ENCODE data around the gene ST14.

Gene ST14

DNA sequence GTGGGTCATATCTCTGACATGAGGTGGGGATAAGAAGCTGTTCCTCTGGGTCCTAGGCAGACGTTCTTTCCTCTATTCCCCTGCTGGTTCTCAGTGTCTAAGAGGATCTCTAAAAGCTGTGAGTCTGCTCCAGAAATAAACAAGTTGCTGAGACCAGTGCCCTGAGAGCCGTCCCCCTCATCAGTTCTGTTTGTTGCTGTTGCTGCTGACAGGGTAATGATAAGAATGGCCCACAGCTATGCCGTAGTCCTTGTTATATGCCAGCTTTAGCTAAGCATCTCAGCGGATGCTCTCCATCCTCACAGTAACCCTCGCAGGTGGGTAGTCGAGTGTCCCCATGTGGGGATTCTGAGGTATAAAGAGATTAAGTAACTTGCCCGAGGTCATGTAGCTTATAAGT lies 23.5 kb upstream of the ST14 start:
- DNase-seq (ENCODE audit: low read depth), result no peak

DNA sequence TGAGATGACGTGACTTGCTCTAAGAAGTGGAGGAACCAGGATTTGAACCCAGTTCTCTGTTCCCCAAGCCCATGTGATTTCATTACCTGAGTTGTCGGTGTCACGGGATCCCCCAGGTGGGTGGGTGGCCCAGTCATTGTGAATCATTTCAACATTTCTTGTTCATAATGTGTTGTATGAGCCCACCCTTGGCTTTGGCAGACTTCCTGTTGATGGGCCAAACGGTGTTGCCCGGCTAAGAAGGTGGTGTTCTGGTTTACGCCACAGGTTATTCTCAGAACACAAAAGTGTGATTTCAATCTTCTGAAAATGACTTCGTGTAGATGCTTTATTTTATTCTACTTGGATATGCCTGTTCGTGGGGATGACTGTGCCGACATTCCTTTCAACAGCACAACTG lies 21.6 kb upstream of the ST14 start:
- no peak for DNase-seq (ENCODE audit: low read depth)

DNA sequence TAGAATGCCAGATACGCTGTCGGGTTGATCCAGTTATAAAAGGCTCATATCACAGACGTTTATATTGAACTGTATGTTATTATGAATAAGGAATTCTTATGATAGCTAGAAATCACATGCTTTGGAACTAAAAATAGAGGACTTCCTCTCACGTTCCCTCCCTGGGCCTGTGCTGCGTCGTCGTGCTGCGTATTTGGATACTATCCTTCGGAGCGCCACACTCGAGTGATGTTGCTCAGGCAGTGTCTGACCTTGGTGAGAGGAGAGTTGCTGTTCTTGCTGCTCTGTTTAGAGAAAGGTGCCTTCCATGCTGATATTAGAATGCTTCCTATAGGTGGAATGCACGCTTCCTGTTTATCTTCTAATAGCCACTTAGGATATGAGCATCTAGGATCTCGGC lies 20.2 kb upstream of the ST14 start:
- no peak for DNase-seq (ENCODE audit: low read depth)

DNA sequence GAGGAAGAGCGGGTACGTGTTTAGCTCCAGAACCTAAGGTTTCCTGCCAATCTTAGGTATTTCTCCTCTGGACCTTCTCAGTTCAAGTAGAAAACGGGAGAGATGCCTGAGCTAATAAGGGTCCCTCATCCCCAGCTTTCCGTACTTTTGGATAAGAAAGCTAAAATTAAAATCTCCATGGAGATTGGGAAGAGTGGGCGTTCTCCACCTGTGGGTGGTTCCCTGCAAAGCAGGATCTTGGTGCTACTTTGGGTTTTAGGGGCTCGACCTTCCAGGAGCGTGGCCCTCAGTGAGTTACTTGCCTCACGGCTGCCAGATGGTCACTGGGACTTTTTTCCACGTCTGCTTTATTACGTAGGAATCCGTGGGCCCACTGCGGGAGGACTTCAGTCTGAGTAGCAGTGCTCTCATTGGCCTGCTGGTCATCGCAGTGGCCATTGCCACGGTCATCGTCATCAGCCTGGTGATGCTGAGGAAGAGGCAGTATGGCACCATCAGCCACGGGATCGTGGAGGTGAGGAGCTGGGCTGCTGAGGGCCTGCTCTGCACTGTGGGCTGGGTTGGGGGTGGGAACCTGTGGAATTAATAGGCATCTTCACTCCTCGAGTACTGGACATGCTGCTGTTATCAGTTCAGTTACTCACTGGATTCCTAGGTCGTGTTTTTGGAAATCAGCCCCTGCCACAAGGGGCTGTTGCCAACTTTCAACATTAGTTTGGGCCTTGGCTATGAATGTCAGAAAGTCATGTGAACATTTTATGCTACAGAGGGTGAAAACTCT lies 17.8 kb upstream of the ST14 start:
- DNase-seq (ENCODE audit: low read depth), result no peak

DNA sequence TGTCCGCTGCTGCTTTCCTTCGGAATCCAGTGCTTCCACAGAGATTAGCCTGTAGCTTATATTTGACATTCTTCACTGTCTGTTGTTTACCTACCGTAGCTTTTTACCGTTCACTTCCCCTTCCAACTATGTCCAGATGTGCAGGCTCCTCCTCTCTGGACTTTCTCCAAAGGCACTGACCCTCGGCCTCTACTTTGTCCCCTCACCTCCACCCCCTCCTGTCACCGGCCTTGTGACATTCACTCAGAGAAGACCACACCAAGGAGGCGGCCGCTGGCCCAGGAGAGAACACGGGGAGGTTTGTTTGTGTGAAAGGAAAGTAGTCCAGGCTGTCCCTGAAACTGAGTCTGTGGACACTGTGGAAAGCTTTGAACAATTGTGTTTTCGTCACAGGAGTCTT lies 15.4 kb upstream of the ST14 start:
- DNase-seq (ENCODE audit: low read depth), result no peak

DNA sequence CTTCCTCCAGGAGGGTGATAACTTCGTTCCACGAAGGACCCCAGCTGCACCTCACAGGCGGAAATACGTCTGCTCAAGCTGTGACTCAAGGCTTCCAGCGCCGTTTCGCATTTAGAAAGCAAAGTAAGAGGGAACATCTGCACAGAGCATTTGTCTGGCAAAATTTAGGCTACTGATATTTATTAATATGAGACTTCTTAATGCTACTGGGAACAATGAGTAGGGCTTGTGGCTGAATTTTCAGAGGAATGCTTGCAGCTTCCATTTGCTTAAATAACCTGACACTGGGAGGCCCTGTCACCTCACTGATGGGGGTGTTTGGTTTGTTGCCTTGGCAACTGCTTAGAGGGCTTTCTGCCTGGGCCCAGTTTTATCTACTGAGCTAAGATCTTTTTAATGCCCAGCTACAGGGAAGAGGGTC lies 14.7 kb upstream of the ST14 start:
- no peak for DNase-seq (ENCODE audit: low read depth)

DNA sequence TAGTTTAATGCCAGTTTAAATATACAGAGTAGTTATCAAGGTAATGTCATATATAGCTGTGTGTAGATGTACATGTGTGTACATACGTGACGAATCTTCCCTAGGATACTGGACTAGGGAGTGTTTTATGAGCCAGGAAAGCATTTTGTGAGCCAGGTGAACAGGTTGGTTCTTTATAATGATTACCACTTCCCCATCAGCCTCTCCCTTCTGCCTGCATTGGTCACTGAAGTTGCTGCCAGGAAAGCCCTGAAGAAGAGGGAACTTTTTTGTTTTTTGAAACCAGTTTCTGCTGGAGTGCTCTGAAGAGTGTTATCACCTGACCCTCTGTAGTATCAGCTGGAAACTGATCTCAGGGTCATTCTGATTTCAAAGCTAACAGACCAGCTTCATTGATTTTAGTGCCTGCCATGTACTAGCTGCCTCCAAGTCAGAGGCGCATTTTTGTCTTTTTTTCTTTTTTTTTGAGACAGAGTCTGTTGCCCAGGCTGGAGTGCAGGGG lies 14.2 kb upstream of the ST14 start:
- no peak for DNase-seq (ENCODE audit: low read depth)

DNA sequence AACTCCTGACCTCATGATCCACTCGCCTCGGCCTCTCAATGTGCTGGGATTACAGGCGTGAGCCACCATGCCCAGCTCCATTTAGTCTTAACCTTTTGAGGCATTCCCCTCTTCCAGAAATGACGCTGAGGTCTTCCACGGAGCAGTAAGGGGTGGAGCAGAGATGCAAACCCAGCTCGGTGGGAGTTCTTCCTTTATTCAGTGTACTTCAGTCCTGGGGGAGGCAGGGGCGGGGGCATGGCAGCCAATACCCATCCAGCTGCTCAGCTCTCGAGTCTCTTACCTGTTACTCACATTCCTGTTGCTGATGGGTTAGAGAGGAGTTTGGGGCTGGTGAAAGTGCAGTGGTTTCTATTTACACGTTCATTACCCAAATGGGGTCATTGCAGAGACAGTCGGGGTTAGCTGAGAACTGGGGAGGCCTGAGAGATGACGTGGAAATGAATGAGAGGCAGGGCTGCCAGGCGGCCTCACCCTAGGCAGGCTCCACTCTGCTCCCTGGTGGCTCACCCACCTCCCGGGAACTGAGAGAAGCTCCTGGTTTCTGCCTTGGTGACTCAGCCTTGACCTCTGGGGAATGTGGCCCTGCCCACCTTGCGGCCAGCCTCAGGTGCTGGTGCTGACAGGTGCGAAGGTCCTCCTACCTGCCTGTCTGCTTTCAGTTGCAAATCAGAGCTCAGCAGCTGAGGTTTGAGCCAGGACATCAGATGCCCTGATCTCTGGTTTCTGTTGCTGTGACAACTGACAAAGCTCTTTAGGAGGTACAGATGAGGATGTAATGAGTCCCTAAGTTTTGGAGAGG lies 13.4 kb upstream of the ST14 start:
- DNase-seq (ENCODE audit: low read depth), result no peak

DNA sequence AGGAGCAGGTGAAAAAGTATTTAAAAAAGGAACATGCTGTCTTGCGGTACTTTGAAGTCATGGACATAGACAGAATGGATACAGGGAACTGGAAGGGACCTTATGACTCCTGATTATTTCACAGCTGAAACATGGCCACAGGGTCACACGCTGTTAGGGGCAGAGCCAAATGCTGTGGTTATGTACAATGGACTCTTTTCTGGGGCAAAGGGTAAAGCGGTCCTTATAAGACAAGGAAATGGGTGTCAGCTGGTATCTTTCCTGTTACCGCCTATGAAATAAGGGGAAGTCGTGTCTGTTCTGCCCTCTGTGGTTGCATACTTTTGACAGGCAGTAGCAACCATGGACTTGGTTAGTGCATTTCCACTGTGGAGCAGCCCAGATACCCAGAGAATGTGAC lies 12.8 kb upstream of the ST14 start:
- DNase-seq (ENCODE audit: low read depth), result no peak

DNA sequence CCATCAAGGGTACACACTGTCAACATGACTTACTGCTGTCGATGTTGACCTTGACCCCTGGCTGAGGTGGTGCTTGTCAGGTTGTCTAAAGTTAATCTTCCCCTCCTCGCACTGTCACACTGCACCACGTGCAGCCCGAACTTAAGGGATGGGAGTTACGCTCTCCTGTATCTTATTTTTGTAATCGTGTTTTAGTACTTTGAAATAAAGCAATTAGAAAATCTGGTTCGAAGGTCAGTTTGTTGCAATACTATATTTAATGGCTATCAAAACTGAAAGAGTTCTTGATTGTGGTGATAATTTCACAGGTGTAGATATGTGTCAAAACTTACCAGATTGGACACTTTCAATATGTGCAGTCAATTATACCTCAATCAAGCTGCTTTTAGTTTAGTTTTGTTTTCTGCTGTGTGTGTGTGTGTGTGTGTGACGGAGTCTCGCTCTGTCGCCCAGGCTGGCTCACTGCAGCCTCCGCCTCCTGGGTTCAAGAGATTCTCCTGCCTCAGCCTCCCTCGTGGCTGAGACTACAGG lies 10.7 kb upstream of the ST14 start:
- DNase-seq (ENCODE audit: low read depth), result no peak

DNA sequence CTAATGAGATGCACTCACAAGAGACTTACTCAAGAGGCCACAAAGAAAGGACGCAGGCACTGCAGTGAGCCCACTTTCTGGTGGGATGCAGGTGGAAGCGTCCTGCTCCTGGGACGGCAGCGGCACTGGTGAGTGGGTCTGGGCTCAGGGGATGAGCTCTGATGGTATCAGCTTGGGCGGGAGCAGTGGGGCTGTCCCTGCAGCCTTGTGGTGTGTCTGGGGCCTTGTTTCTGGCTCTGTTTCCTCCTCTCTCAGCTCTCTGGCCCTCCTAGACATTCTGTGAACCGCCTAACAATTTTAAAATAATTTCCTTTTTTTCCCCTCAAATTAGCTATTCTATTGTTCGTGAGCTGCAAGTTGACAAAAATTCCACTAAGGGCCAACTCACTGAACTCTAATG lies 8.8 kb upstream of the ST14 start:
- no peak for DNase-seq (ENCODE audit: low read depth)

DNA sequence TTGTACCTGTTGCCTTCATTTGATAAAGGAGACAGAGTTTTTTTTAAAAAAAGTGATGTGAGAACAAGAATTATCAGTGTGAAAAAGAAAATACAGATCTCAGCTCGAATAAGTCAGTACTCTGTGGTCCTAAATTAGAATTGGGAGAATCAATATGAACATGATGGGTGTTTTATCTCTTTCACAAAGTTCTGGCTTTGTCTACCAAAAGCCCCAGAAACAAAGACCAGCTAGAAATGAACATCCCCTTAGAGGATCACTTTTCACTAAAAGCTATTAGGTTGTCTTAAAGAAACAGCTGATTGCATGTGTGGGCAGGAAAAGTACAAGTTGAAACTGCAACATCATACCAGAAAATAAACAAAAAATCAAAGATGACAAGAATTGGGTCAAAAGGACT lies 8.4 kb upstream of the ST14 start:
- no peak for DNase-seq (ENCODE audit: low read depth)

DNA sequence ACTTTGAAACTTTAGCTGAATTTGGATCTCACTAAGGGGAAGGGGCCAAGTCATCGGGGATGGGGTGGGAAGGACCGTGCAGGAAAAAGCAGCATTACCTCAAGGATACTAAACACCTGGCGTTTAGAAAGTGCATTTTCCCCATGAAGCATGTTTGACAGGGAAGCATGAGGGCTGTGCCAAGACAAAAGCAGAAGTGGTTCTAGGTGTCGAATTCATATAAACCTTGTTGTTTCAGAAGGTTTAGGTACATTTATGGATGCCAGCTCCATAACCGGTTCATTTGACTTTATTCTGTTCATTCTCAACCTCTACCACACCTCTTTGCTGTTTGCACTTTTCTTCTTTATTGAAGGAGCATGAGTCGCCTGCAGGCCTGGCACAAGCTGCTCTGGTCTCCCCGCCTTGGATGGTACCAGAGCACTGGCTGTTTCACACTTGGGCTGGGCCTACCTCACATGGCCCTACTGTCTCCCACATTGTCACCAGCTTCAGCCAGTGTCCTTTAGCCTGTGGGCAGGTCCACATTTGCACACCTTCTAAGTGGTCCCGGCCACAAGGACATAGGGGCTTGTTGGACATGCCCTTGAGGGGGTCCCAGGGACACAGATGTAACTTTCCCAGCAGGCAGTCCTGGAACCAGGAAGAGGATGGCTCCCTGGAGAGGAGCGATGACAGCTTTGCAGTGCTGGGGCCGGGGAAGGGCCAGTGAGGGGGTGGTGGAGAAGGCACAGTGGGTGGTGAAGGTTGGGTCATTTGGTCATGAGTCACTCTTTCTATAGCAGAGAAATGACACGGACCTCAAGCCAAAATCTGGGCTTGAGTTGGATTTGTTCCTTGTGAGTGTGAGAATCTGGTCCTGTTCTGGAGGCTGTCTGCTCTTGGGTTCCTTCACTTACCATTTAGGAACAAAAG lies 3.2 kb upstream of the ST14 start:
- DNase-seq (ENCODE audit: low read depth), result no peak

DNA sequence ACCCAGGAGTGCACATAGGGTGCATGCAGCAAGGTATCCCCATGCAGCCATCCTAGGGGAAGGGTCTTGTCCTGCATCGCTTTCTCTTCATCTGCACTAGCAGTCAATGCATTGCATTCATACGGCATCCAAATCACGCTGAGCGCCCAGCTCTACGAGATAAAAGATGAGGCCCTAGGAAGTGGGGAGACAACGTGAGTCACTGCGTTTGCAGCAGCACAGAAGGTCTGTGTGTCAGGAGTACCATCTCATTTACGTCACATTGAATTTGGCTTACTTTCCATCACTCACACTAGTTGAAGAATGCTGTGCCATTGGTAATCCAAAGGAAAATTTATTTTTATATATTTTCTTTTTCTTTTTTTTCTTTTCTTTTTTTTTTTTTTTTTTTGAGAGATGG lies 2.5 kb upstream of the ST14 start:
- DNase-seq (ENCODE audit: low read depth), result no peak

DNA sequence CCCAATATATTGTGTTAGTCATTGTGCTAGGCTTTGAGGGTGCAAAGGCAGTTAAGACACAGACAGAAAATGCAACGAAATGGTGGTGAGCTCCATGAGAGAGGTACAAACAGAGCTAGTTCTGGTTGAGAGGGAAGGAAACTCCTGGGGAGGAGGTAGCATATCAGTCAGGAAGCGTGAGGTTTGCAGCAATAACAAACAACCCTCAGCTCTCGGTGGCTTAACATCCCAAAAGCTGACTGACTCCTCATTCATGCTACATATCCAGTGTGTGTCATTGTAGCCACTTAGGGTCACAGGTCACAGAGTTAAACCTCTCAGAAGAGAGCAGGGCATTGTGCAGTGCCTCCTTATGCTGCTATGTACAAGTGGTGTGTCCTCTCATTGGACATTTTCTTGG lies 1.7 kb upstream of the ST14 start:
- no peak for DNase-seq (ENCODE audit: low read depth)

DNA sequence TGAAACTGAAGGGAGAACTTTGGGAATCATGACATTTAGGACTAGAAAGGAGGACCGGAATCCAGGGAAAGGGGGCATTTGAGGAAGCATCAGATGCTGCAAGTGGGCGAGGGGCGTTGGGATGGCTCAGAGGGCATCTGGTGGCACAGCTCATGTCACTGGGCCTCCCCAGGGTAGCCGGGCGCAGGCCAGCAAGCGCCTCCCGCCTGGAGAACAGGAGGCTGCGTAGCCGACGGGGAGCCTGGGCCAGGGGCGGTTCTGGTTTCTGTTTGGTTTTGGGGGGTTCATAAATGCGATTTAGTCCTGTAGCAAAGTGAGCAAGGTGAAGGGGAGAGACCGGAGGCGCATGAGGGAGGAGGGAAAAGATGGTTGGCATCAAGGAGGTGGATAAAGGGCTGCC lies 443 bp upstream of the ST14 start:
- DNase-seq (ENCODE audit: low read depth), result no peak

DNA sequence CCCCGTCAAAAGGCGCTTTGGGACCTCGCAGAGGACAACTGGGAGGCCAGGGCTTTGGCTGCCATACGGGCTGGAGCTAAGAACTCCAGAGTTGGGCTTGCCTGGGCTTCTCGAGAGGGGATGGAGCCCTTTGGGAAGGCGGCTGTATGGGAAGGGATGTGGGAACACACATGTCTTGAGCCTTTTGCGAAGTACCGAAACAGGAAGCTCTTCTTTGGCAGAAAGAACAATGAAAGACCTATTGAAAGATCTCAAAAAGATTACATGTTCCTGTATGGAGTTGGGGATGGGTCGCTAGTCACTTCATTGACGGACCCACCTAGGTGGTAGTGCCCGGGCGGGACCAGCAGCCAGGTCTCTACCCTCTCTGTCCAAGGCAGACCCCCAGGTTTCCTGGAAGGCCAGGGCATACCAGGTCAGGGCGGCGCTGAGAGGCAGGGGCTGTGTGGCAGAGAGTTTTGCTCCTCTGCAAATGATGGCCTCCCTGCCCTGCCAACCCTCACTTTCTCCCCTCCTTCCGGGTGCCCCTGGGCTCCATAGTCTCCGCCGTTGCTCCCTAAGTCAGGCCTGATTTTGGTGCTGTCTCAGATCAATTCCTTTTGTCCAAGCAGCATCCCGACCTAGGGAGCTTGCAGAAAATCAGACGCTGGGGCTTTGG lies 1.0 kb downstream of the ST14 start:
- DNase-seq (ENCODE audit: low read depth), result no peak

DNA sequence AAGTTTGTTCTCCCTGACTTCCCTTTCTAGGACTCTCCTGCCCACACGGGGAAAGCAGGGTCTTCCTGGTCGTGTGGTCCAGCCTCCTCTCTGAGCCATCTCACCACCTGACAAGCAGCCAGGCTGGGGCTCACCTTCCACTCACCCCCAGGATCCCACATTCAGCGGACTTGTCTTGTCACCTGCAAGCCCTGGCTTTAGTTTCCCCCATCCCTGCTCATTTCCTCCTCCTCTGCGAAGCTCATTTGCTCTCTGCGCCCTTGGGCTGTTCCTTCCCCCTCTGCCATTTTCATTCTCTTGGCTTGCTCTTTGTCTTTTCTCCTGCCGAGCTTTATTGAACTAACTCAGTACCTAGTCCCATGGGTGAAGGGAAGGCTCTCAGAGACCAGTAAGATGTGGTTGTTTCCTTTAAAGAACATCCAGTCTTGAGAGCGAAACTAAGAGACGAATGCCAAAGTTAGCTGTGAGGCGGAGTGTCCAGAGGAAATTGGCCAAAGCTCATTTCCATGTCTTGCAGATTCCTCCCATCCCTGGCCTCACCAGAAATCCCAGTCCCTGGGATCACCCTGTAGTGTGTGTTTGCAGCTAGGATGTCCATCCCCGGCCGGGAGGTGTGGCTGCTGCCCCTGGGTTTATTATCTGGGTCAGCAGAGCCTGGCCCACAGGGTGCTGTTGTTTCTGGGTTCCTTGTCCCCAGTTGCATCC lies 2.0 kb downstream of the ST14 start:
- DNase-seq (ENCODE audit: low read depth), result no peak

DNA sequence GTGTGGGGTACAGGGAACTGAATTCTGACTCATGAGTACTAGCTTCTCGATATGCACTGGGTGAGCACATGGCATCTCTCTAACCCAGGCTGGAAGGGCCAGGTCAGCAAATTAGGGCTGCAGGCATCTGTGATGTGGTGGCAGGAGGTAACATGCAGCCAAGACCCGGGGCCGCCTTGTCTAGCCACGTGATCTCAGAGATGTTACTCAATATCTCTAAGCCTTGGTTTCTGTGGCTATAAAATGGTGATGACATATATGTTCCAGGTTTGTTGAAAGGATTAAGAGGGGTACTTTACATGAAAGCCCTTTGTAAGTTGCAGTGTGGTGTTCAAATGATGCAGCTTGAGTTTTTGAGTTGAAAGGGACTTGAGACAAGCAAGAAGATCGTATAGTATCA lies 3.2 kb downstream of the ST14 start:
- no peak for DNase-seq (ENCODE audit: low read depth)

DNA sequence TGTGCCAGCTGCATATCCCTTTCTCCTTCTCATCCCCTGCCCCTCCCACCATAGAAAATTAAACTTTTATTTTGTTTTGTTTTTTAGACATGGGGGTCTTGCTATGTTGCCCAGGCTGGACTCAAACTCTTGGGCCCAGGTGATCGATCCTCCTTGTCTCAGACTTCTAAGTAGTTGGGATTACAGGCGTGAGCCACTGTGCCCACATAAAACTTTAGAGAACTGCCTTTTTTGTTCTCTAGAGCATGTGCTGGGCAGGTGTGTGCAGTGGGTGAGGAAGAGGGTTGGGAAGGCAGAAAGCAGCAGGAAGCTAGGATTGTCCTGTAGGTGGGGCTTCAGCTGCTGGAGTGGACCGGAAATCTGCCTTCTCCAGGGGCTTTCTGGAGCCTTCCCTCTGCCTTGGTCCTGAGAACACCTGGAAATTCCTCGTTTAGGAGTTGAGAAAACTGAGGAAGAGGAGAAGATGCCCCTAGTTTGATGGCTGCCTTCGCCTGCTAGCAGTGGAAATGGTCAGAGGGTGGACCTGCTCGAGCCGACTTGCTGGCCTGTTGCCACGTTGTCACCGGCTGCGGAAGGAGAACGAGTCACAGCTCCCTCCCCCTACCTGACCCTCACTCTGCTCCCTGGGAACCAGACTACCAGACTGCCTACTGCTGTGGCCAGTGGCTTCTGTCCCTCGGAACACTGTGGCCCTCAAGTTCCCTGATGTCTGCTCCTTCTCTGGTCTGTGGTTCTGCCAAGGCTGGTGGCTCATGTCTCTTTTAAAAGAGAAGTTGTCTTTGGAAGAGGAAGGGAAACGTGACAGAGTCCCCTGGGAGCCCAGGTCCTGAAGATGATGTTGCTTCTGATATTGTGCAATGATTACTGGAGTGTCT lies 4.0 kb downstream of the ST14 start:
- DNase-seq (ENCODE audit: low read depth), result no peak

Measured in T follicular helper cell (primary cell).